Fibroblast of skin of back (primary cell): Measurements from ENCODE around the gene ZSCAN1.

Experiments used
- DNase-seq: peaks from one replicate; pipeline ENCODE4 v3.0.0-alpha.2; 2013

ZSCAN1 gene

GRCh38 chr19:58040751-58041525, 7.1 kb downstream of the ZSCAN1 start:
- DNase-seq = no peak

- DNase-seq = no peak
Measured at GRCh38 chr19:58042495-58043340, 8.9 kb downstream of the ZSCAN1 start.

GRCh38 chr19:58044391-58044790, 10.6 kb downstream of the ZSCAN1 start:
- DNase-seq = no peak

- DNase-seq = no peak
Measured at GRCh38 chr19:58044886-58045285, 11.1 kb downstream of the ZSCAN1 start.

- DNase-seq = no peak
Measured at GRCh38 chr19:58045411-58046050, 11.7 kb downstream of the ZSCAN1 start.

GRCh38 chr19:58046856-58047255, 13.0 kb downstream of the ZSCAN1 start:
- no peak for DNase-seq

GRCh38 chr19:58047672-58048071, 13.8 kb downstream of the ZSCAN1 start:
- DNase-seq = no peak

- no peak for DNase-seq
Measured at GRCh38 chr19:58052256-58052655, 18.4 kb downstream of the ZSCAN1 start.

GRCh38 chr19:58053480-58054156, 19.8 kb downstream of the ZSCAN1 start:
- no peak for DNase-seq

GRCh38 chr19:58054901-58055874, 21.4 kb downstream of the ZSCAN1 start:
- DNase-seq = no peak

- no peak for DNase-seq
Measured at GRCh38 chr19:58056261-58056660, 22.4 kb downstream of the ZSCAN1 start.

GRCh38 chr19:58056861-58057260, 23.0 kb downstream of the ZSCAN1 start:
- DNase-seq = no peak

GRCh38 chr19:58058467-58058866, 24.6 kb downstream of the ZSCAN1 start:
- DNase-seq = no peak

- DNase-seq = peak; percentile 77
Measured at GRCh38 chr19:58059003-58059670, 25.3 kb downstream of the ZSCAN1 start, which contains the start of gene ZNF135. Gene ZNF135, plus strand, starts transcription at chr19:58059282. Its CDS starts 721 bp downstream, at chr19:58060003.

GRCh38 chr19:58059671-58060078, 25.9 kb downstream of the ZSCAN1 start:
- no peak for DNase-seq

GRCh38 chr19:58060231-58060630, 26.4 kb downstream of the ZSCAN1 start:
- no peak for DNase-seq

- no peak for DNase-seq
Measured at GRCh38 chr19:58063712-58064111, 29.9 kb downstream of the ZSCAN1 start.

- no peak for DNase-seq
Measured at GRCh38 chr19:58067240-58067912, 33.6 kb downstream of the ZSCAN1 start.

GRCh38 chr19:58079792-58080191, 46.0 kb downstream of the ZSCAN1 start:
- no peak for DNase-seq

- no peak for DNase-seq
Measured at GRCh38 chr19:58083021-58083420, 49.2 kb downstream of the ZSCAN1 start.
